GM21423 (cell line): ENCODE data around the gene CPEB2.
A peak's percentile ranks its signal among the peaks of the same experiment; 100 is the strongest.

Experiments used
- ATAC-seq: cut with Tn5 transposase; IDR thresholded peaks from one replicate; pipeline ENCODE4 v1.9.1; 2021; ENCODE audit warnings: mild to moderate bottlenecking, moderate library complexity; ENCODE audit not compliant: unreplicated experiment

CPEB2 gene

DNA sequence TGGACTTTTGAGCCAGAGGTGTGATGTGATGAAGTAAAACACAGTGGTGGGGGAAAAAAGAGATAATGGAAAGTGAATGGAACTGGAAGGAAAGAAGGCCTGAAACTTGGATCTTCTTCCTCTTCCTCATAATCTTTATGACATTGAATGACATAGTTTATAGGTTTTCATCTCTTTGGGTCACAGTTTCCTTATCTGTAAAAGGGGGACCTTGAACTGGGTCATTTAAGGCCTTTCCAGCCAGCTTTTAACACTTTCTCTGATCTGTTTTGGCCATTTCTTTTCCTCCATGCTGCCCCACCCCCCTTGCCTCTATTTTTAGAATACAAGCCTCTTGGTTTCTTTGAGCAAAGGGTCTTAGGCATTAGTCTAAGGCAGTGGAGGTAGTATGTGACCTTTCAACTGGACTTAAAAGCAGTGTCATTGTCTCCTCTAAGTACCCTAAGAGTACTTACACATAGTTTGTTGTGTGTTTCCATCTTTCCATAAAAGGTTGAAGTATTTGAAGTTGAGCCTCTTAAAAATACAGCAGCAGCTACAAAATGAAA is 7.8 kb downstream of the CPEB2 start:
- ATAC-seq = no peak

DNA sequence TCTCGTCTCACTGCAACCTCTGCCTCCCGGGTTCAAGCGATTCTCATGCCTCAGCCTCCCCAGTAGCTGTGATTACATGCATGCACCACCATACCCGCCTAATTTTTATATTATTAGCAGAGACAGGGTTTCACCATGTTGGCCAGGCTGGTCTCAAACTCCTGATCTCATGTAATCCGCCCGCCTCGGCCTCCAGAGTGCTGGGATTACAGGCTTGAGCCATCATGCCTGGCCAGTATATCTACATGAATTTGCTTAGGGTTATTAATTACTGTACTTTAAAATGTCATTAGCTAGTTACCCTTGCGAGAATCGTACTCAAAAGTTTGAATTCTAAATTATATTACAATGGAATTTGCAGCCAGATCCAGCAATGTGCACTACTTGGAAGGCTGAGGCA is 8.9 kb downstream of the CPEB2 start:
- ATAC-seq = no peak

DNA sequence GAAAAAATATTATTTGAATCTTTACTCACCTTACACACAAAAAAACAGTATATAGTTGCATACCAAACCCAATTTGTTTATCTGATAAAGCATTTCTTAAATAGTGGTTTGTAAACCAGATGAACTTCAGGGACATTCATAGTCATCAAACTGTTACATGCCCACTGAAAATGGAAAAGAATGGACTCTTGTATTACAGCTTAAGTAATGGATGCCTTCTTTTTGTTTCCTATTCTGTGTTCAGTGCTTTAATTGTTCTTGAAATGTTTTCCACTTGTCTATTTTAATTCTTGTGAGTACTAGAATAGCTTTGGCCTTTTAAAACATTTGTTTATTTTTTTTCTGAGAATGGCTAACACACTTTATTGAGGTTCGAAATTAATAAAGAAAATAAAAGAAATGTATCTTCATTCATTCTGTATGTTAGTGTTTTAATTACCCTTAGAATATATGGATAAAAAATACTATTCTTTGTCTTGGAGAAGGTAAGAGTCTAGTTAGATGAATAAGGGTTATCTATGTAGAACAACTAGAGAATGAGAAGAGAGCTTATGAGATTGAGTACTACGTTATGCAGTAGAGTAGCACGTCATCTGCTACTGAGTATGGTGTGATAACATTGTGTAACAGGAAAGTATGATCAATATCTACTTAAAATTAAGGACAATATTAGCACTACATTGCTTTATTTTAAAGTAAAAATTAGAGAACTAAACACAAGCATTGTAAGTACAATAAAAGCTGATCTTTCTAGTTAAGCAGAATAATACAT is 9.9 kb downstream of the CPEB2 start:
- ATAC-seq = no peak

DNA sequence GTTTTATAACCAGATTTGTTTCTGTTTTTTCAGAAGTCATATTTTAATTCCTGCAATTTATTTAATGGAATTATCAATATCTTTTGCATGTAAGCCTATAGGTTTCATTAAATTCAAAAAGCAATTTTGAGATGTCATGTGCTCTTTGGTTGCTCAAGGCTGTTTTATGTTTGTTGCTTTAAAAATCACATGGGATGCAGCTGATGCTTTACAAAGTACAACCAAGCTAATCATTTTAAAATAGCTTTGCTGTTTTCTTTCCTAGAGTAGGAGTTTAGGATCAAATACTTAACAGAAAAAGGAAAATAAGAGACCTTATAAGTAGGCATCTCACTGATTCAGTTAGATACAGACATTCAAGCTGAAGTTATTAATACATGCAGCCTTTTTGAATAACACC is 11.3 kb downstream of the CPEB2 start:
- no peak for ATAC-seq

DNA sequence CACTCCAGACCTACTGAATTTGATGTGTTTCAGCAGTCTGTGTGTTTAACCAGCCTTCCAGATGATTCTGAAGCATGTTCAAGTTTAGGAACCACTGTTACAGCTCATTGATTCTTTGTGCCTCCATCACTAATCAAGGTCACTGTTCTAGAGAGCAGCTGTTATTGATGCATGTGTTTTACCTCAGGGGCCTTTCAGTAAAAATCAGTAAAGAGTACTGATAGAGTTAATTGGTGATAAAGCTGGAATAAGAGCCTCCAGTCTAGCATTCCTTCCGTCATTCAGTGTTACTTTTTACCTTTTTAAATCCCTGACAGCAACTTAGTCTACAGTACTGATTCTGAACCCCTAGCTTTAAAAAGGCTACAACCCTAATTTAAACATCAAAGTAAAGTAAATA is 12.9 kb downstream of the CPEB2 start:
- ATAC-seq = no peak

DNA sequence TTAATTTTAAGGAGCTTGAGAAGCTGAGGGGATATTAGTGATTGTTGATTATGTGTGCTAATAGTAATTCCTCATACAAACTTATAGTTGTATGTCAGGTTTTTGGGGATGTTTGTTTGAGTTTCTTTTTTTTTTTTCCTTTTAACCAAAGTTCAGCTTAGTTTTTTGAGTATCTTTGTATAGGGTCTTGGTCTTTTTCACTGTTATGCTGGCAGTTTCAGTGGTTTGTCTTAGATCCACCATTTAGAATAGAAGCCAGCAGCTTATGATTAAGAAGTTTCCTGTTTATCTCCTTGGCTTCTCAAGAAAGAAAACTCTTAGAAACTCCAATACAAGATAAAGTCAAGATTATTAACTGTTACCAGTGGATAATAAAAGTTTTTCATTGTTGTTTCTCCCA is 16.1 kb downstream of the CPEB2 start:
- ATAC-seq = peak; percentile 43

DNA sequence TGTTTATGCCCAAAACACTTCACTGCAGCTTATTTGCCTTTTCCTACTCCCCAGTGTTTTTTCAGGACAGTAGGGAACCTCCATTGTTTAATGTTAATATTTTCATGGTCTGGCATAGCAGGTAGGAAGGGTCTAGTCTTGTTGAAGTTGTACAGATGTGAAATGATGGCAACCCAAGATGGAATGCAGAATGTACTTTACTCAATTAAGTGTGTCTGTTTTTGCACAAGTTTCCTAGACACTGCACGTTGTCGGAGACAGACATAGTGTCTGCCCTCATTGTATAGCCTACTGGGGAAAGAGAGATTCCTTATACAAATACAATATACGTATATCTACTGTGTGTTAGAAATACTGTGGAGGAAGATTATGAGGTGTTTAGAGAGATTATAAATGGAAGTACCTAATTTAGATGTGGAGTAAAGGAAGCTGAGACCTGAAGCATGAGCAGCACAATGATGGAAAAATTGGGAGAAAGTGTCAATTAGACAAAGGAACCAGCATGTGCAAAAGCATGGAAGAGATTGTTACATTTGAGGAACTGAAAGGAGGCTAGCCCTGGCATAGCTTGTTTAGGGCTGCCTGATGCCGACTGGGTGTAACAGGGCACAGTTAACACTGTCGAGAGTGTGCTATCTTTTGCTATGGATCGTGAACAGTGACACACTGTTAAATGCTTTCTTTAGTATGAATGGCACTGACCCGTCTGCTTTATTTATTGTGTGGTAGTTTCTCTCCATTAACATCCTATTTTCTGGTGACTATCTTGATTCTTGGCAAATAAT is 18.4 kb downstream of the CPEB2 start:
- ATAC-seq = peak; percentile 54

DNA sequence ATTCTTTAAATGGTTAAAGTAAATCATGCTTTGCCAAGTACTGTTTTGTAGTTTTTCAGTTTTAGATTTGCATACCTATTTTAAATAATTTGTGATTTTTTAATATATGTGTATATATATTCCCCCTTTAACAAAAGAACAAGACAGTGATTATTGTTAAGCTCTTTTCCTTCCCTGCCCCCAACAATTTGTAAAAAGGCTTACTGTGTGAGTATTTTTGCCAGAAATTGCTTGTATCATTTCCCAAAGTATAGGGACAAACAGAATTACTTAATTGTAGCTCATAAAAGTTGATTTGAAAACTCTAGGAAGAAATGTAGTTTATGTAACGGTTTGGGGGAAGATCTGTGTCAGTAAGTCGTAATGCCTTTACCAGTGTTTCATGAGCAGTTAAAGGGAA is 19.0 kb downstream of the CPEB2 start:
- ATAC-seq = no peak

DNA sequence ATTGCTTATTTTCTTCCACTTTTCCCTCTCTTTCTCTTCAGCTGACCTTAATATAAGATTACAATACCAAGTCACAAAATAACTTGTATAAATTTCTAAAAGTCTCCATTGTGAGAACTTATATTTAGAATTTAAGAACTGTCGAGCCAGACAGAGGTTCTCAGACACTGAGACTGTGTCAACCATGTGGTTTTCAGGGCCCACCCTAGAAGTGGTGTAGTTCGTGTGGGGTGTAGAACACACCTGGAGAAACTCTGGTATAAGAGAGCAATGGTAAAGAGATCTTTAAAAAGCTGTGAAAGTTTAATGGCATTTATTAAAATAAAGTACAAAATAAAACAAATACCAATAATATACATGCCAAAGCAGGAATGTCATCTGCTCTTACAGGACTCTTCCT is 19.7 kb downstream of the CPEB2 start:
- ATAC-seq = no peak

DNA sequence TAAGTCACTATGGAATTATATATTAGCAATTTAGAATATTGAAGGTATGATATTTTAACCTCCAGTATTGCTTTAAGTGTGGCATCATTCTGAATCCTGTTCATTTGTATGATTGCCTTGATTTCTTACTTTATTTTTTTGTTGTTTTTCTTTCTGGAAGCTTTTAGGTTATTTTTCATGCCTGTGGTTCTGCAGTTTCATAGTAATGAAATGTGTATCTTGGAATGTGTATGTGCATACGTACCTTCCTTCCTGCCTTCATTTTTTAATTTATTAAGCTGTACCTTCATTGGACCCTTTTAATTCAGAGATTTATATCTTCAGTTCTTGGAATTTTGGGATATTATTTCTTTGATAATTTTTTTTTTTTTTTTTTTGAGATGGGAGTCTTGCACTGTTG is 22.1 kb downstream of the CPEB2 start:
- ATAC-seq = no peak

DNA sequence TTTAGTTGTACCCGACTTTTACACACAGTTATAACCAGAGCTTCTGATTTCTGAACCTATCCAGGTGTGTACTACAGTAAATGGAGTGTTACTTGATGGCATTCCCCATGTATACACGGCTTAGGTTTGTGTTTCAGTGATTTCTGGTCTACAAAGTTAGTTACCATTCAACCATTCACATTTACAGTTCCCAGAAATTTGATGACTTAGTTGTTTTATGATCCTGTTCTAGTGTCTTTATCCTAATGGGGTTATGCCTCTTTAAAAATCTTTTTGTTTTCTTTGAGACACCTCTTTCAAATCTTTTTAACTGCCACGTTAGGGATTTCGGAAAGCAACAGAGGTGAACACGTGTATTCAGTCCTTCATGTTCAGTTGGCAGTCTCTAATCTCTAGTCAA is 23.4 kb downstream of the CPEB2 start:
- ATAC-seq = no peak

DNA sequence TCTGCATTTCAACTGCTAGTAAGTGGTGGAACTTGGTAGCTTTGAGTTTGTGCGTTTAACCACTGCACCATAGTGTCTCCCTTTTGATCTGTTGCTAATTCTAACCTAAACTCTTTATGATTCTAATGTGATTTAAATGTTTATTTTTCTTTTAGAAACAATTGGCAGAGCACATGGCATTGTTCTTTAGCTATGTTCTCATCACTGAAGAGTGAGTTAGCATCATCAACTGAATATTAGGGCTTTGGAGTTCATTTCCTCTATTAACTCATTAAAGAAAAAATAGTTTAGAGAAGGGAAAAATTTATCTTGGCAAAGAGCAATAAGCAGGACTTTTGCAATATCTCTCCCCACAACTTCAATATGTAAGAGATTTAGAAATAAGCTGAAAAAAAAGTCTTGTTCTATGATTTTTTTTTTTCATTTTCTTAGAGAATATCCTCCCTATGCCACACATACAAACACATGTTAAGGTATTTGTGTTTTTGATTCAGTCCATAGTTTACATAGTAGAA is 25.7 kb downstream of the CPEB2 start:
- ATAC-seq = no peak

DNA sequence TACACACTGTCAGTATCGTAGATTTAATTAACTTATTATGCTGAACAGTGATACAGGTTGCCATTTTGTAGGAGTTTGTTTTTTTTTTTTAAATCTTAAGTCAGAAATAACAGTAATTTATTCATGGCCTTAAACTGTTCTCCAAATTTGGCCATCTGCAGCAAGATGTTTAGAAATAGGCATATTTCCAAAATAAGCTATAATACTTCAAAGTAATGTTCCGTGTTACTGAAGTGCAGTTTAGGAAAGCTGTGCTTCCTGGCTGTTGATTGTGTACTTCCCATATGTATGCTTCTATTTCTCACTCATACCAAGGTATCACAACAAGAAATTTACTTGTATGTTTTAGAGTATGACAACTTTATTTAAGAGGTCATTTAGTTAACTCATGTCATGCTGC is 28.9 kb downstream of the CPEB2 start:
- ATAC-seq = no peak

DNA sequence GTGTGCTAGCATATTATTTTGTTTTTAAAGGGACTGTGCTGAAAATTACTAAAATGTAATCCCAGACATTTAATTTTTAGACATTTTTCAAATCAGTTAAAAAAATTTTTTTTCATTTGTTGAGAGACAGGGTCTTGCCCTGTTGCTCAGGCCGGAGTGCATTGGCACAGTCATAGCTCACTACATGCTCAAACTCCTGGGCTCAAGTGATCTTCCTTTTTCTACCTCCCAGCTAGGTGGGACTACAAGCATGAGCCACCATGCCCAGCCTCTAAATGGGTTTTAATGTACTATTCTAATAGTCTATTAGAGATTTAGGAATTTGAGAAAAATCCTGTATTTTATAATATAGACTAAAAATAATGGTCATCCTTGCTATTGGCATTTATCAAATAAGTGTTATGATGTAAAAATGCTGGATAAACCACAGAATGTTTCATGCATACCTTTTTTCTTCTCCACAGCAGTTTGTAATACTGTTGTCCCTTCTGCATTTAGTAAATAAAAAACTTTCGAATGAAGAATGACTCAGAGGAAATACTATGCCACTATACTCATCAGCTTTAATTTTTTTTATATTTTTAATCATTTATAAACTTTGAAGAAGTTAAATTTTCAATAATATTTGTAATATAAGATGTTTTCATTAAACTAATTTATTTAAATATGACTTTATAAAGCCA is 29.9 kb downstream of the CPEB2 start:
- ATAC-seq = no peak

DNA sequence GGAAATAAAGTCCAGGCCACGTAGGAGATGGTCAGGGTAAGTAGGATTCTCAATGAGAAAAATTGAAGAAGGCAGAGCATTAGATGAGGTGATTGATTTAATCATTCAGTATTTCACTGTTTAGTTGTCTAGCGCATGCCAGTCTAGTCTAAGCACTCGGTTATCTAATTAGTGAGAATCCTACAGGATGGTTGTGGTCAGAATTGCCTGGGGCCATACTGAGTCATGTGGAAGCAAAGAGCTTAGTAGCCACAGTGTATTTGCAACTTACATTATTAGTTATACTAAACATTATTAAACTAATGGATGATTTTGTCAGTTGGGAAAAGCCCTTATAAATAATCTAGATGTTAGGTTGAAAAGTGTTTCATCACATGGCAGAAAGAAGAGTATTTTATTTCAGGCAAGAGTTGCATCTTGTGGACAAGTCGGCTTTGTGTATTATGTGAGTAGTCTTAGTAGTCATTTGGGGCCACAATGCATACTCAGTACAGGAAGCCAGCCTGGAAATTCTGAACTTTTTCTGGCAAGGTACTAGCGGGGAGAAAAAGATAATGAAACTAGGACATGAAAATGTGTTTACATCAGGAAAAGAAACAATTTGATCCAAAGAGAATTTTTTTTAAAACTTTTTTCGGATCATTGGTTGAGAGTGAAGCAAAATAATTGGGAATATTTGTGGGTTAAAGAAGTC is 31.9 kb downstream of the CPEB2 start:
- ATAC-seq = no peak

DNA sequence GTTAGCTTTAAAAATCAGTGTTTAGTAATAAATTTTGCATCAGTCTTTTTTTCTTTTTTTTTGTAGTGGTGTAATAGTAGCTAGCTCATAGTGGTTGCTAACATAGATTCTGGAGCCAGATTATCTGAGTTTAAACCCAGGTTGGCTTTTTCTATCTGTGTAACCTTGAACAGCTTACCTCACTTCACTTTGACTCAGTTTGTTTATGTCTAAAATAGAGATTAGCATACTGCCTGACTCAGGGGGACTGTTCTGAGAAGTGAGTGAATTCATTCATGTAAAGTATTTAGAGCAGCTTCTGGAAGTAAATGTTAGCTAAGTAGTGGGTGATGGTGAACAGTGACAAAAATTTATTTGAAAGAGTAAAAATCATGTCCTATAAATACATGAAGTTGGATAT is 32.9 kb downstream of the CPEB2 start:
- ATAC-seq = no peak

DNA sequence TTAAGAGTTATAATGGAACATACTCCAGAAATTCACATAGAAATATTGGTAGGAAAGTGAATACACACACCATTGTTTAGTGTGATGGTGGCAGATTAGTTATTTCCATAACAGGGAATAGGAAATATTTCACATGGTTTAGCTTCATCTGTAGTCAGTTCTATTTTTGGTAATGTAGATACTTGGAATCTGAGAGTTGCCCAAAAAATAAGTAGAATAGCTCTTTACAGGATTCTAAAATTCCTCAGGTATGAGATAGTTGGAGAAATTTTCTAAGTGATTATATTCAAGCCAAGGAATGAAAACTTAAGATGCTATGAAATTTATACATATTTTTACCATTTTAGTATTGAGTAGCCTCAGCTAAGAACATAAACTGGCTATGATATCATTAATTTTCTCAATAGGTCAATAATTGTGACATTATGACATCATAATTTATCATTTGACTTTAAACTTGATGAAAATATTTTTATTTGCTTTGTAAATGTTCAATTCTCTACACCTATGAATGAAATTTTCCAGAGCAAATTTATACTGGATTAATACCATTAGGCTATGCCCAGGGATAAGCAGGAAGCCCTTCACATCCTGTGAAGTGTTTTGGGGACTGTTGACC is 35.8 kb downstream of the CPEB2 start:
- no peak for ATAC-seq

DNA sequence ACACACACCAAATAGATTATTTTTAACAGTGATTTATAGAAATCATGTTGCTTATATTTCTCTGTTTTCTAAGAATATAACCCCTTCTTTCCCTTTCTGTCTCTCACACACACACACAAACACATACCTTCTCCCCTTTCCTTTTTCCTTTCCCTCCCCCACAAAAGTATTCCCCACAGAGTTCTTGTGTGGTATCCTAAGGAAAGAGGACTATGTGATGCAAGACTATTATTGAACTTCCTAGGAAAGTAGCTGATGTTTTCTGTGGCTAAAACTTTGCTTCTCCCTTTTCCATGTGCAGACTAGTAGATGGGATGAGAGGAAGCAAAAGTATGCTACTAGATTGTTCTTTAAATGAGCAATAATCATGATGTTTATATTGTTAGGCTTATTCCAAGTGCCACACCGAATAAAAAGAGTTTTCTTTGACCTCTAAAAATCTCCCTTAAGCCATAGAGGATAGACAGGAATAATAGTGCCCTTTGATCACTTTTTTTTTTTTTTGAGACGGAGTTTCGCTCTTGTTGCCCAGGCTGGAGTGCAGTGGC is 38.7 kb downstream of the CPEB2 start:
- no peak for ATAC-seq

DNA sequence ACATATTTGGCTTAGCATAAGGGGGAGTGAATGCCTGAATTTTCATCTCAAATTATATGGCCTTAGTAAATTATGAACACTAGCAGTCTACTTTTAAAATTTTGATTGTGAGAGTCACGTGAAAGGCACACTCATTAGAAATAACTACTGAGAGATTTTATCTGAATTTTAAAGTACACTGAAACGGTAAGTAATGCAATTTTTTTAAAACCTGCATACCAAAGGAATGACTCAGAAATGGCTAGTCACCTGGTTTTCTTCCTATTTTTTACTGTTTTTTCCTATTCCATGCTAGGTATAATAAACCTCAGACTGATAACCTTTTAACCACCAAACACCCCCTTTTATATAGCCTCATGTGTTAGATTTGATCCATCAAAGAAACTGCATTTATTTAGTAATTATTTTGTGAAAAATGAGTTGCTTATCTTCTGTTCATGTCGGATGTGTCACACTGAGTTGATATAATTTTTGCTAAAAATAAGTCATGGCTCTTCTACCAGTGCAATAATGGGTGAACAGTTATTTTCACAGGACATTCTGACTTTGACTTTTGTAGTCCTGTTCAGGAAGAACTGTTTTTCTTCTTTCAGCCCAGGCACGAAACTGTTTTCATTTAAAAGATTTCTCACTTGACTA is 40.4 kb downstream of the CPEB2 start:
- no peak for ATAC-seq

DNA sequence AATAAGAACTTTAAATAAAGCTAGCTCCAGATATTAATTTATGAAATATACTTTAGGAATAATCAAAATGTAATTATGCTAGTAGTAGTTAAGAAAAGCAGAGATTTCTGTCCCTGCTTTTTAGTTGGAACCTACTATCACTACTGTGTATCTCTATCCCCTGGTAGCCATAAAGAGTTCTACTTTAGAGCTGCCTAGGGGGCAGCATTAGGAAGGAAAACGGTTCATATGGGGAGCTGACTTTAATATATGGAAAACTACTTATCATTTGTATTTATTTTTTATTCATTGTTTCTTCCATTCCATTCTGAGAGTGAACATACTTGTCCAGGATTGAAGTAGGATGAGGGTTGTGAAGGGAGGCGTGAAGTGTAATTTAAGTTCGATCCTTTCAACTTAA is 40.9 kb downstream of the CPEB2 start:
- no peak for ATAC-seq
